Fibroblast of villous mesenchyme (primary cell): ENCODE measurements around the gene PRRC1. TPM values are rescaled to one million over a fixed set of nuclear protein-coding genes. Genes with fewer than 3 reads are reported as not detected.

Experiments used
- DNase-seq: peaks from one replicate; pipeline ENCODE4 v3.0.0-alpha.2; 2010; ENCODE audit warnings: low read depth
- H3K4me3 ChIP-seq: 2 replicates; pipeline ENCODE4 v1.5.1; 2011; ENCODE audit warnings: low read depth, mild to moderate bottlenecking, low read length
- total RNA-seq: library from RNA; depleted of rRNA; stranded (reverse); fragments of >200 nt; gene quantifications from 2 replicates; pipeline ENCODE4 v1.2.3, GENCODE V29; 2012
- TF ChIP-seq, protein P1 (sequence below): IDR thresholded peaks from 2 replicates; pipeline ENCODE4 v1.5.1; 2012; ENCODE audit warnings: low read depth, mild to moderate bottlenecking, low read length; ENCODE audit not compliant: insufficient read depth

PRRC1 gene
- total RNA-seq, 1 donor = 99.3 TPM

DNA sequence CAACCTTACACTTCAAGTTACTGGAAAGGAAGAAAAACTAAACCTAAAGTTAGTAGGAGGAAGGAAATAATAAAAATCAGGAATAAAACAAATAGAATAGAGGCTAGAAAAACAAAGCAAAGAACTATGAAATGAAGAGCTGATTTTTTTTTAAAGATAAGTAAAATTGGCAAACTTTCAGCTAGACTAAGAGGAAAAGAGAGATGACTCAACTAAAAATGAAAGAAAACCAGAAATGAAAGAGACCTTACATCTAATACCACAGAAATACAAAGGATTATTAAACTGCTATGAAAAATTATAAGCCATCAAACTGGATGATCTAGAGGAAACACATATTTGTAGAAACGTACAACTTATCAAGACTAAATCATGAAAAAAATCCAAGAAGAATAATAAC, 60.0 kb downstream of the PRRC1 start:
- TF ChIP-seq, protein P1, sequence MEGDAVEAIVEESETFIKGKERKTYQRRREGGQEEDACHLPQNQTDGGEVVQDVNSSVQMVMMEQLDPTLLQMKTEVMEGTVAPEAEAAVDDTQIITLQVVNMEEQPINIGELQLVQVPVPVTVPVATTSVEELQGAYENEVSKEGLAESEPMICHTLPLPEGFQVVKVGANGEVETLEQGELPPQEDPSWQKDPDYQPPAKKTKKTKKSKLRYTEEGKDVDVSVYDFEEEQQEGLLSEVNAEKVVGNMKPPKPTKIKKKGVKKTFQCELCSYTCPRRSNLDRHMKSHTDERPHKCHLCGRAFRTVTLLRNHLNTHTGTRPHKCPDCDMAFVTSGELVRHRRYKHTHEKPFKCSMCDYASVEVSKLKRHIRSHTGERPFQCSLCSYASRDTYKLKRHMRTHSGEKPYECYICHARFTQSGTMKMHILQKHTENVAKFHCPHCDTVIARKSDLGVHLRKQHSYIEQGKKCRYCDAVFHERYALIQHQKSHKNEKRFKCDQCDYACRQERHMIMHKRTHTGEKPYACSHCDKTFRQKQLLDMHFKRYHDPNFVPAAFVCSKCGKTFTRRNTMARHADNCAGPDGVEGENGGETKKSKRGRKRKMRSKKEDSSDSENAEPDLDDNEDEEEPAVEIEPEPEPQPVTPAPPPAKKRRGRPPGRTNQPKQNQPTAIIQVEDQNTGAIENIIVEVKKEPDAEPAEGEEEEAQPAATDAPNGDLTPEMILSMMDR = no peak
- DNase-seq = no peak

DNA sequence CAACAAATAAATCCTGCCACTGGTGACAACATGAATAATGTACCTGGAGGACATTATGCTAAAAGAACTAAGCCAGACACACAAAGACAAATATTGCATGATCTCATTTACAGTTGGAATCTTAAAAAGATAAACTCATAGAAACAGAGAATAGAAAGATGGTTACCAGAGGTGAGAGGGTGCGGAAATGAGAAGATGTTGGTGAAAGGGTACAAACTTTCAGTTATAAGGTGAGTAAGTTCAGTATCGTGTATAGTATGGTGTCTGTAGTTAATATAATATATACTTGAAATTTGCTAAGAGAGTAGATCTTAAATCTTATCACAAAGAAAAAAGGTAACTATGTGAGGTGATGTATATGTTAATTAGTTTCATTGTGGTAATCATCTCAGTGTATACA, 63.3 kb downstream of the PRRC1 start:
- no peak overlapping the region for H3K4me3 ChIP-seq
- DNase-seq = no peak
- TF ChIP-seq, protein P1 = no peak

More for the DNA sequence above, 60.0 kb downstream of the PRRC1 start:
- no peak overlapping the region for H3K4me3 ChIP-seq

DNA sequence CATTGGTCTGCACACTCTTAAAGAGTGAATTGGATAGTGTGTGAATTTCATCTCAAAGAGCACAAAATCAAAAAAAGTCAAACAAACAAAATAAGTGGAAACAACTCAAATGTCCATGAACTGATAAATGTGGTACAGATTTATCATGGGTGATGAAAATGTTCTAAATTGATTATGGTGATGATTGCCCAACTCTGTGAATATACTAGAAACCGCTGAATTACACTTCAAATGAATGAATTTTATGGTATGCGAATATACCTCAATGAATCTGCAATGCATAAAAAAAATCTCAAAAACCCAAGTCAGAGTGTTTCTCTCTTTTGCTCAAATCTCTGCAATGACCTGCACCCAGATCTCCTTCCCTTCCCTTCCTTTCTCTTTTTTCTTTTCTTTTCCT, 64.0 kb downstream of the PRRC1 start:
- H3K4me3 ChIP-seq = no peak overlapping the region
- no peak for DNase-seq
- TF ChIP-seq, protein P1 = no peak

DNA sequence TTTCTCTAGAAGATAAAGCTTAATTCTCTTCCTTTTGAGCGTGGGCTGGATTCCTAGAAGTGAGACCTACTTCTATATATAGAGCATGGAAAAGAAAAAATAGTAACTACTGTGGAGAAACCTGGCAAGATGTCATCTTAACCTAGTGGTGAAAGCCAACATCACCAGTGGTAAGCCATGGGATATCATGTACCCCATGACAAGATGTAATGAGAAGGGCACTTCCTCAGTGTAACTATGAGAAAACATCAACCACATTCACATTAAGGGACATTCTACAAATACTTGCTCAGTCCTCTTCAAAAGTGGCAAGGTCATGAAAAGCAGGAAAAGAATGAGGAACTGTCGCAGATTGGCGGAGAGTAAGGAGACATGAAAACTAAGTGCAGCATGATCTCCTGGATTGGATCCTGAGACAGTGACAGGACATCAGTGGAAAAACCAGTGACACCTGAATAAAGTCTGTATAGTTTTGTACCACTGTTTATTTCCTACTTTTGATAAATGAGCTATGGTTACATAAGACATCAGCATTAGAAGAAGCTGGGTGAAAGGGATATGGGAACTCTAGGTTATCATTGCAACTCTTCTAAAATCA, 65.4 kb downstream of the PRRC1 start:
- TF ChIP-seq, protein P1 = no peak
- DNase-seq = no peak
- H3K4me3 ChIP-seq = no peak overlapping the region

DNA sequence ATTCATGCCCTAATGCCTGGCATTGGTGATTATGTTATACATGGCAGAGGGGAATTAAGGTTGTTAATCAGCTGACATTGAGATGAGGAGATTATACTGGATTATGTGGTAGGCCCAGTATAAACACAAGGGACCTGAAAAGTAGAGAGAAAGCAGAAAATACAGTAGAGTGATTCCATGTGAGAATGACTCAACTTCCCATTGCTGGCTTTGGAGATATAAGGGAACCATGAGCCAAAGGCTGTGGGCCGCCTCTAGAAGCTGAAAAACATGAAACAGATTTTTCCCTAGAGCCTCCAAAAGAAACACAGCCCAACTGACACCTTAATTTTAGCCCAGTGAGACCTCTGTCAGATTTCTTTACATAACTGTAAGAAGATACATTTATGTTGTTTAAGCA, 66.4 kb downstream of the PRRC1 start:
- TF ChIP-seq, protein P1 = no peak
- DNase-seq = no peak
- no peak overlapping the region for H3K4me3 ChIP-seq

DNA sequence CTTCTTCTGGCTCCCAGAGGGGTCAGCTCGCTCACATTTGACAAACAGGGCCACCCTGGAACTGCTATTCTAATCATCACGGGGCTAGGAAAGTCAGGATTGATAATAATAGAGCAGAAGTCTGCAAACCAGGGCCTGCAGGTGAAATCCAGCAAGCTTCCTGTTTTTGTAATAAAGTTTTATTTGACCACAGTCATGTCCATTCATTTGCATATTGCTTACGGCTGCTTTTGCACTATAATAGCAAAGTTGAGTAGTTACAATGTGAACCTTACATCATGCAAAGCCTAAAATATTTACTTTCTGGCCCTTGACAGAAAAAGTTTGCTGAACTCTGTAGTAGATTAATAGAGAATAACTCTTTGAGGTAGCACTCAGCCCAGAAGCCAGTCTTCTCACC, 68.2 kb downstream of the PRRC1 start:
- TF ChIP-seq, protein P1 = no peak
- H3K4me3 ChIP-seq = no peak overlapping the region
- DNase-seq = no peak
